Activated CD4-positive, alpha-beta memory T cell treated with anti-CD3 and anti-CD28 coated beads, Interleukin-2, amount 10 ng/mL, durations not matched to agents 7 days and 5 days (primary cell): ENCODE data around the gene ALPI. TPM values are rescaled to one million over a fixed set of nuclear protein-coding genes. Genes with fewer than 3 reads are reported as not detected.
"Not testable (repeated sequence)": the region's sequence is repeated elsewhere in the genome, so short reads cannot be mapped to it uniquely, and the experiment has no call there.

Experiments
- CTCF ChIA-PET: fragments of 350-600 bp; sonication (Branson Sonifier 250); formaldehyde crosslinking; loops from one replicate; lab custom pipeline; 2021; ENCODE audit warnings: antibody characterized with exemption, inconsistent platforms; lab: Charles Lee
- POLR2A ChIA-PET: fragments of 350-600 bp; sonication (Branson Sonifier 250); formaldehyde crosslinking; loops from one replicate; lab custom pipeline; 2021; ENCODE audit warnings: antibody characterized with exemption; lab: Charles Lee
- DNase-seq: peaks from one replicate; pipeline ENCODE4 v3.0.0-alpha.2; 2020
- H3K27ac Mint-ChIP-seq: one replicate; pipeline ENCODE4 v1.8.0; 2021; ENCODE audit warnings: mild to moderate bottlenecking, mixed read lengths
- H3K27me3 Mint-ChIP-seq: one replicate; pipeline ENCODE4 v1.8.0; 2021; ENCODE audit warnings: mixed read lengths
- H3K36me3 Mint-ChIP-seq: one replicate; pipeline ENCODE4 v1.8.0; 2021; ENCODE audit warnings: low read depth, mixed read lengths
- H3K4me1 Mint-ChIP-seq: one replicate; pipeline ENCODE4 v1.8.0; 2021; ENCODE audit warnings: mixed read lengths
- H3K4me3 Mint-ChIP-seq: one replicate; pipeline ENCODE4 v1.8.0; 2021; ENCODE audit warnings: mild to moderate bottlenecking, mixed read lengths
- H3K9me3 Mint-ChIP-seq: one replicate; pipeline ENCODE4 v1.8.0; 2021; ENCODE audit warnings: mixed read lengths
- total RNA-seq, 2 experiments: library from RNA; stranded (reverse); gene quantifications; one replicate each; pipeline ENCODE4 v1.2.3, GENCODE V29; 2021

Gene ALPI
- total RNA-seq, 2 experiments from 2014 or later, result not detected

GRCh38 chr2:232417489-232417888 lies 38.5 kb upstream of the ALPI start:
- Mint-ChIP-seq H3K4me1 (peaks cover 14% of the 10 kb centered on the region), H3K4me3 (no peak overlapping the region), H3K36me3 (peaks cover 3% of the 10 kb centered on the region), H3K9me3 (peaks cover 2% of the 10 kb centered on the region), H3K27me3 (peaks cover 57% of the 10 kb centered on the region), H3K27ac (no peak overlapping the region)
- ChIA-PET CTCF (no interaction called here), POLR2A (no interaction called here)
- no peak for DNase-seq

GRCh38 chr2:232418056-232418455 lies 37.9 kb upstream of the ALPI start:
- H3K9me3 Mint-ChIP-seq, result peaks cover 5% of the 10 kb centered on the region
- no peak overlapping the region for H3K4me3 Mint-ChIP-seq
- H3K27ac Mint-ChIP-seq, result no peak overlapping the region
- peaks cover 57% of the 10 kb centered on the region for H3K27me3 Mint-ChIP-seq
- ChIA-PET CTCF (no interaction called here), POLR2A (no interaction called here)
- H3K36me3 Mint-ChIP-seq, result peaks cover 7% of the 10 kb centered on the region
- no peak for DNase-seq
- peaks cover 14% of the 10 kb centered on the region for H3K4me1 Mint-ChIP-seq

- peaks cover 55% of the 10 kb centered on the region for H3K27me3 Mint-ChIP-seq
- no peak overlapping the region for H3K4me3 Mint-ChIP-seq
- peaks cover 7% of the 10 kb centered on the region for H3K36me3 Mint-ChIP-seq
- no peak overlapping the region for H3K27ac Mint-ChIP-seq
- DNase-seq, result no peak
- ChIA-PET CTCF (no interaction called here), POLR2A (no interaction called here)
- H3K9me3 Mint-ChIP-seq, result peaks cover 5% of the 10 kb centered on the region
- H3K4me1 Mint-ChIP-seq, result peaks cover 10% of the 10 kb centered on the region
These were observed 37.3 kb upstream of the ALPI start for GRCh38 chr2:232418466-232419244.

- Mint-ChIP-seq H3K36me3 (peaks cover 7% of the 10 kb centered on the region), H3K4me1 (peaks cover 10% of the 10 kb centered on the region), H3K9me3 (peaks cover 5% of the 10 kb centered on the region), H3K27ac (no peak overlapping the region), H3K4me3 (no peak overlapping the region), H3K27me3 (peaks cover 56% of the 10 kb centered on the region)
- POLR2A ChIA-PET, result no interaction called here
- CTCF ChIA-PET, result no interaction called here
- DNase-seq, result no peak
These were observed 36.5 kb upstream of the ALPI start for GRCh38 chr2:232419245-232420072.

DNA sequence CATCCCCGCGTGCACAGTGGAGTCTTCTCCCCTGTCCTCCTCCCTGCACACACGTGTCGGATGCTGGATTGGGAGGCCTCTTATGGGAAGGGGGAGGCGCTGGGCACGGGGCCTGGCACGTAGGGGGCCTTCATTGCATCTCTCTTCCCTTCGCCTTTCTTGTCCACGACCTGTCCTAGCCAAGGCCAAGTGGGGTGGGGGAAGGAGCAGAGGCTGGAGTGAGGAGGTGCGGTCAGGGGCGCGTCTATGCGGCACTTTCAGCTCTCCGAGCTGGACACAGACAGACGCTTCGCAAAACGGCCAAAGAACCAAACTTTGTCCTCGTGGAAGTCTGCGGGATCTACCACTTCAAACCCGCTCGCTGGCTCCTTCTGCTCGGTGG lies 35.9 kb upstream of the ALPI start:
- CTCF ChIA-PET, result no interaction called here
- Mint-ChIP-seq H3K27me3 (peaks cover 57% of the 10 kb centered on the region), H3K9me3 (peaks cover 5% of the 10 kb centered on the region), H3K4me3 (no peak overlapping the region), H3K36me3 (peaks cover 7% of the 10 kb centered on the region), H3K4me1 (peaks cover 10% of the 10 kb centered on the region), H3K27ac (no peak overlapping the region)
- POLR2A ChIA-PET, result no interaction called here
- DNase-seq, result no peak

DNA sequence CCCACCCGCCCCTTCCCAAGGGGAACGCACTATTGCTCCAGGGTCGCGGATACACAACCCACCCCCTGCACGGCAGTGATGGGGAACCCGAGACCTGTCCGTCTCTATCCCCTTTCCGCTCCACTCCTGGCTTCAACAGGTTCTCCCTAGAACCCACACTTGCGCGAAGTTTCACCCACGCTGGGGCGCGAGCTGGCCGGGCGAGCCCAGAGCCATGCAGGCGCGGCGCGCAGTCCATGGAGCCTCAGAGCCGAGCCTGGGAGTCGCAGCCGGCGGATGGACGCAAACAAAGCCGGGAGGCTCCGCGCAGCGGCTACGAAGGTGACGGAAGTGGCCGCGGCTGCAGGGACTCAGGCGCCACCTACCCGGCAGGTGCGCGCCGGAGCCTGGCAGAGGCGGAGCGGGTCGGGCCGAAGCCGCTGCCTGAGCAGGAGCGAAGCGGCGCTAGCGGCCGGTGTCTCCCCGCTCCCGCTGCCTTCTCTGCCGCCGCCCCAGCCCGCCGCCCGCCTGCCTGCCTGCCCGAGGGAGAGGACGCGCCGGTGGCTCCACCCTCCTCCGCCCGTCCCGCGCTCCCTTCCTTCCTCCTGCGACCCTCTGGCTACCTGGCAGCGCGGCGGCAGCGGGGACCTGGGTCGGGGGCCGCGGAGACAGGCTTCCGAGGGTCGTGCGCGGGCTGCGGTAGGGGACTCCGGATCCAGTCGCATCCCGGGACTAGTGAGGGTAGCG lies 35.3 kb upstream of the ALPI start:
- Mint-ChIP-seq H3K4me1 (peaks cover 10% of the 10 kb centered on the region), H3K27me3 (peaks cover 60% of the 10 kb centered on the region), H3K36me3 (peaks cover 7% of the 10 kb centered on the region), H3K27ac (no peak overlapping the region), H3K9me3 (peaks cover 5% of the 10 kb centered on the region), H3K4me3 (no peak overlapping the region)
- POLR2A ChIA-PET, result no interaction called here
- peak; percentile 34 for DNase-seq
- CTCF ChIA-PET, result no interaction called here

DNA sequence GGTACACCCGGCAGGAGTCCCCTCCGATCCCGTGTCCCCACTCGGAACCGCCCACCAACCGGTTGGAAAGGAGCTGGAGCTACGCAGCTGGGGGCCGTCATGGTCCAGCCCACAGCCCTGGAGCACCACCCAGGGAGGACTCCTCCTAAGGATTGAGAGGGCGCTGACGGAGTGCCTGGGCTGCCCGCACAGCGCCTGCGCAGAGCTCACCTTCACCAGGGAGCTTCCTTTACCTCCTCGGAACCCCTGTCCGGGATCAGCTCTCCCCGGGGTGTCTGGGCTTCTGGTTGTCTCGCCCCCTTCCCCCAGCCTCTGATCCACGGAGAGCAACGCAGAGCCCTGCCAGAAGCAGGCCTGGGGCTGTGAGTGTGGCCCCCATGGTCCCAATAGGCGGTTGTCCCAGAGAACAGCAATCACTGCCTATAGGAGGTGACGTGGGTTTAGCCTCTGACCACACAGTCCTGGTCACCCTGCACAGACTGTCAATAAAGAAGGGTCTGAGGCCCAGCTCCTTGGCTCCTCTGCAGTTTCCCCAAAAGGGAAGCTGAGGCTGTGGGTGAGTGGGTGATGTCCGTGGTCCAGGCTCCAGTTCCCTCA lies 34.7 kb upstream of the ALPI start:
- Mint-ChIP-seq H3K9me3 (peaks cover 5% of the 10 kb centered on the region), H3K36me3 (peaks cover 7% of the 10 kb centered on the region), H3K27me3 (peaks cover 59% of the 10 kb centered on the region), H3K27ac (no peak overlapping the region), H3K4me1 (peaks cover 10% of the 10 kb centered on the region), H3K4me3 (no peak overlapping the region)
- no peak for DNase-seq
- CTCF ChIA-PET, result no interaction called here
- POLR2A ChIA-PET, result no interaction called here

DNA sequence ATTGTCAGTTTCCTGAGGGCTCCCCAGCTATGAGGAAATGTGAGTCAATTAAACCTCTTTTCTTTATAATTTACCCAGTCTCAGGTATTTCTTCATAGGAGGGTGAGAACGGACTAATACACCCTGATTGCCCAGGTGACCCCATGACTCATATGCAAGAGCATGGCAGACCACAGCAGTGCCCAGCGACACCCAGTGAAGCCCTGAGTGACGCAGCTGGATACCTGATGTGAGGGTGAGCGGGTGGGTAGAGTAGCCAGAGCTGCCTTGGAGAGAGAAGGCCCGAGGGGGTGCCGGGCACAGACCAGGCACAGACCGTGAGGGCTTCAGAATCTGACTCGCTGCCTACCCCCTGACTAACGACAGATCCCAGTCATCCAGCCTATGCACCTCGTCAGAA lies 33.9 kb upstream of the ALPI start:
- H3K9me3 Mint-ChIP-seq, result peaks cover 5% of the 10 kb centered on the region
- no peak overlapping the region for H3K27ac Mint-ChIP-seq
- DNase-seq, result no peak
- H3K27me3 Mint-ChIP-seq, result peaks cover 59% of the 10 kb centered on the region
- peaks cover 10% of the 10 kb centered on the region for H3K4me1 Mint-ChIP-seq
- H3K4me3 Mint-ChIP-seq, result no peak overlapping the region
- peaks cover 7% of the 10 kb centered on the region for H3K36me3 Mint-ChIP-seq
- CTCF ChIA-PET, result no interaction called here
- POLR2A ChIA-PET, result no interaction called here

DNA sequence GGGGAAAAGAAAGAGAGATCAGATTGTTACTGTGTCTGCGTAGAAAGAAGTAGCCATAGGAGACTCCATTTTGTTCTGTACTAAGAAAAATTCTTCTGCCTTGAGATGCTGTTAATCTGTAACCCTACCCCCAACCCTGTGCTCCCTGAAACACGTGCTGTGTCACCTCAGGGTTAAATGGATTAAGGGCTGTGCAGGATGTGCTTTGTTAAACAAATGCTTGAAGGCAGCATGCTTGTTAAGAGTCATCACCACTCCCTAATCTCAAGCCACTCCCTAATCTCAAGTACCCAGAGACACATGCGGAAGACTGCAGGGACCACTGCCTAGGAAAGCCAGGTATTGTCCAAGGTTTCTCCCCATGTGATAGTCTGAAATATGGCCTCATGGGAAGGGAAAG lies 33.0 kb upstream of the ALPI start:
- H3K4me1 Mint-ChIP-seq, H3K9me3 Mint-ChIP-seq, DNase-seq, H3K4me3 Mint-ChIP-seq, POLR2A ChIA-PET, CTCF ChIA-PET, H3K27ac Mint-ChIP-seq, H3K36me3 Mint-ChIP-seq: not testable (repeated sequence)
- peaks cover 58% of the 10 kb centered on the region for H3K27me3 Mint-ChIP-seq

- H3K4me1 Mint-ChIP-seq, H3K9me3 Mint-ChIP-seq, DNase-seq, H3K27ac Mint-ChIP-seq, H3K36me3 Mint-ChIP-seq, POLR2A ChIA-PET, H3K4me3 Mint-ChIP-seq, CTCF ChIA-PET: not testable (repeated sequence)
- peaks cover 54% of the 10 kb centered on the region for H3K27me3 Mint-ChIP-seq
These were observed 32.5 kb upstream of the ALPI start for GRCh38 chr2:232423407-232423806.

- Mint-ChIP-seq H3K36me3 (no peaks in the 10 kb centered on the region), H3K4me3 (no peak overlapping the region), H3K27me3 (peaks cover 3% of the 10 kb centered on the region), H3K4me1 (no peaks in the 10 kb centered on the region), H3K27ac (no peak overlapping the region), H3K9me3 (no peaks in the 10 kb centered on the region)
- no peak for DNase-seq
- POLR2A ChIA-PET, result no interaction called here
- CTCF ChIA-PET, result no interaction called here
These were observed 24.0 kb upstream of the ALPI start for GRCh38 chr2:232431705-232432590.

DNA sequence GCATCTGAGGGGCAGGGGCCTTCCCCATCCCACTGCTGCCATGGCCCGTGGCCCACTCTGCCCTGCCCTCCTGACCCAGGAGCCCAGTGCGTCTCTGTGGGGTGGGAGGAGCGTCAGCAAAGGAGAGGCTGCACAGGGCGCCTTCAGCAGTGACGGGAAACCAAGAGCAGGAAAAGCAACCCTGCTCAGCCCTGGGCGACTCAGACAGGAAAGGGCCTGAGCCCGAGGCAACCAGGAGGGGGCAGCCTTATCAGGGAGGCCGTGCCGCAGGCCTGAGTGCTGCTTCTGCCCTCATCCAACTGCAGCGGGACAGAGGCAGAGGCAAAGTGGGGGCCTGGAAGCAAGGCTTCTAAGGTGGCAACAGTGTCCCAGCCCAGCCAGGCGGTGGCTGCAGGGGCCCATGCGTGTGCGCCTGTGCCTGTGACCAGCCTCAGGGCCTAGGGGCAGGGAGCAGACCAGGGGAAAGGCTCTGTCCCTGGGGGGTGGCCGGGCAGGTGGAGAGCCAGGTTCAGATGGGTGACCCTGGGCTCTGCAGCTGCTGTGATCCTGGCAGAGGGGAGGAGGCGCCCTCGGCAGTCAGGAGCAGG lies 23.3 kb upstream of the ALPI start:
- Mint-ChIP-seq H3K27ac (no peak overlapping the region), H3K4me3 (no peak overlapping the region), H3K36me3 (no peaks in the 10 kb centered on the region), H3K4me1 (no peaks in the 10 kb centered on the region), H3K27me3 (peaks cover 5% of the 10 kb centered on the region), H3K9me3 (no peaks in the 10 kb centered on the region)
- no peak for DNase-seq
- POLR2A ChIA-PET, result no interaction called here
- CTCF ChIA-PET, result no interaction called here
